BE2C (cell line): Measurements from ENCODE around the gene KIAA1217.

Experiments
- DNase-seq: peaks from one replicate; pipeline ENCODE4 v3.0.0-alpha.2; 2020
- H3K27me3 ChIP-seq: fragments of 250-450 bp; sonication (Bioruptor Pico); 2 replicates; pipeline ENCODE4 v1.5.1; 2020; ENCODE audit warnings: mild to moderate bottlenecking
- H3K36me3 ChIP-seq: fragments of 250-450 bp; sonication (Bioruptor Pico); 2 replicates; pipeline ENCODE4 v1.5.1; 2020; ENCODE audit warnings: mild to moderate bottlenecking
- H3K4me1 ChIP-seq: fragments of 250-450 bp; sonication (Bioruptor Pico); 2 replicates; pipeline ENCODE4 v1.5.1; 2020
- H3K4me3 ChIP-seq: 2 replicates; pipeline ENCODE4 v1.5.1; 2011; ENCODE audit warnings: low read depth, low read length
- H3K9me3 ChIP-seq: fragments of 250-450 bp; sonication (Bioruptor Pico); 2 replicates; pipeline ENCODE4 v1.5.1; 2020
- CTCF ChIP-seq: IDR thresholded peaks from 2 replicates; pipeline ENCODE4 v1.5.1; 2012; ENCODE audit warnings: mild to moderate bottlenecking, low read depth, low read length

The KIAA1217 gene

GRCh38 chr10:24251547-24251946 is 42.6 kb downstream of the KIAA1217 start:
- Histone ChIP-seq H3K36me3 (no peaks in the 10 kb centered on the region), H3K4me1 (no peaks in the 10 kb centered on the region), H3K4me3 (no peak overlapping the region), H3K9me3 (no peaks in the 10 kb centered on the region), H3K27me3 (no peaks in the 10 kb centered on the region)
- DNase-seq = no peak
- no peak for TF ChIP-seq CTCF

- H3K36me3 ChIP-seq = no peaks in the 10 kb centered on the region
- no peak for TF ChIP-seq CTCF
- H3K27me3 ChIP-seq = no peaks in the 10 kb centered on the region
- H3K4me3 ChIP-seq = no peak overlapping the region
- no peaks in the 10 kb centered on the region for H3K4me1 ChIP-seq
- H3K9me3 ChIP-seq = no peaks in the 10 kb centered on the region
- no peak for DNase-seq
Measured at GRCh38 chr10:24254180-24254579, 45.2 kb downstream of the KIAA1217 start.

GRCh38 chr10:24255115-24255880 is 46.4 kb downstream of the KIAA1217 start:
- no peaks in the 10 kb centered on the region for H3K4me1 ChIP-seq
- DNase-seq = no peak

GRCh38 chr10:24255881-24256311 is 47.0 kb downstream of the KIAA1217 start:
- no peaks in the 10 kb centered on the region for H3K27me3 ChIP-seq
- H3K4me3 ChIP-seq = no peak overlapping the region
- no peak for DNase-seq
- TF ChIP-seq CTCF = no peak
- no peaks in the 10 kb centered on the region for H3K9me3 ChIP-seq
- H3K4me1 ChIP-seq = no peaks in the 10 kb centered on the region
- no peaks in the 10 kb centered on the region for H3K36me3 ChIP-seq

More at GRCh38 chr10:24255115-24255880, 46.4 kb downstream of the KIAA1217 start:
- Histone ChIP-seq H3K4me3 (no peak overlapping the region), H3K27me3 (no peaks in the 10 kb centered on the region), H3K9me3 (no peaks in the 10 kb centered on the region), H3K36me3 (no peaks in the 10 kb centered on the region)
- no peak for TF ChIP-seq CTCF

- Histone ChIP-seq H3K36me3 (no peaks in the 10 kb centered on the region), H3K4me1 (no peaks in the 10 kb centered on the region), H3K4me3 (no peak overlapping the region), H3K27me3 (no peaks in the 10 kb centered on the region), H3K9me3 (no peaks in the 10 kb centered on the region)
- DNase-seq = no peak
- TF ChIP-seq CTCF = no peak
Measured at GRCh38 chr10:24256619-24257107, 47.7 kb downstream of the KIAA1217 start.

GRCh38 chr10:24257588-24257987 is 48.6 kb downstream of the KIAA1217 start:
- TF ChIP-seq CTCF = no peak
- Histone ChIP-seq H3K9me3 (no peaks in the 10 kb centered on the region), H3K27me3 (no peaks in the 10 kb centered on the region), H3K4me1 (no peaks in the 10 kb centered on the region), H3K4me3 (no peak overlapping the region), H3K36me3 (no peaks in the 10 kb centered on the region)
- DNase-seq = no peak
